Measurements from ENCODE around the gene ANKRD29. TPM values are rescaled to one million over a fixed set of nuclear protein-coding genes. Genes with fewer than 3 reads are reported as not detected.

ANKRD29 gene
- total RNA-seq, 1 donor from 2014 or later: 2.0 TPM

Small RNA genes lying within 50 kb of the gene (small RNA-seq; reads per million reads assigned to genes)
- gene RF00019 (ENCODE audit: low replicate concordance): not detected

Other genes with a start within 250 kb of the ANKRD29 start
- 42.8 TPM for gene RIOK3, start 209.6 kb downstream of the ANKRD29 start, total RNA-seq
- 22.4 TPM for gene RMC1, start 159.4 kb downstream of the ANKRD29 start, total RNA-seq
- 30.2 TPM for gene NPC1, start 76.4 kb downstream of the ANKRD29 start, total RNA-seq
- 2.5 TPM for gene LAMA3, start 26.5 kb upstream of the ANKRD29 start, total RNA-seq